MM.1S (cell line): ENCODE results near the gene IFIT1B.

ENCODE experiments used
- DNase-seq: peaks from one replicate; pipeline ENCODE4 v3.0.0-alpha.2; 2015
- H2AFZ ChIP-seq: fragments of 300-600 bp; sonication (generic); 2 replicates; pipeline ENCODE4 v1.6.0; 2016; ENCODE audit warnings: antibody characterized with exemption, low read length
- H3F3A ChIP-seq: fragments of 300-600 bp; sonication (generic); 2 replicates; pipeline ENCODE4 v1.6.1; 2016; ENCODE audit warnings: mild to moderate bottlenecking, antibody characterized with exemption, low read length, moderate library complexity, mixed read lengths; ENCODE audit not compliant: insufficient read depth
- H3K27ac ChIP-seq: fragments of 300-600 bp; sonication (generic); 2 replicates; pipeline ENCODE4 v1.5.1; 2016; ENCODE audit warnings: mild to moderate bottlenecking, low read length
- H3K27me3 ChIP-seq: fragments of 300-600 bp; sonication (generic); replicated peaks from 2 replicates; pipeline ENCODE4 v1.6.0; 2016; ENCODE audit warnings: low read length; ENCODE audit not compliant: insufficient read depth
- H3K36me3 ChIP-seq: fragments of 300-600 bp; sonication (generic); replicated peaks from 2 replicates; pipeline ENCODE4 v1.6.1; 2016; ENCODE audit warnings: mild to moderate bottlenecking, low read length, mixed read lengths; ENCODE audit not compliant: insufficient read depth
- H3K4me1 ChIP-seq: fragments of 300-600 bp; sonication (generic); 2 replicates; pipeline ENCODE4 v1.6.1; 2016; ENCODE audit warnings: low read length, mixed read lengths
- H3K4me2 ChIP-seq: fragments of 300-600 bp; sonication (generic); 2 replicates; pipeline ENCODE4 v1.6.0; 2016; ENCODE audit warnings: low read depth, low read length
- H3K4me3 ChIP-seq: fragments of 300-600 bp; sonication (generic); 2 replicates; pipeline ENCODE4 v1.5.1; 2016; ENCODE audit warnings: low read length, mixed read lengths
- H3K79me2 ChIP-seq: fragments of 300-600 bp; sonication (generic); 2 replicates; pipeline ENCODE4 v1.6.1; 2016; ENCODE audit warnings: mixed run types, low read length, mixed read lengths
- H3K9ac ChIP-seq: fragments of 300-600 bp; sonication (generic); 2 replicates; pipeline ENCODE4 v1.6.1; 2016; ENCODE audit warnings: low read length, mixed read lengths
- H3K9me2 ChIP-seq: fragments of 300-600 bp; sonication (generic); replicated peaks from 2 replicates; pipeline ENCODE4 v1.6.1; 2016; ENCODE audit warnings: mild to moderate bottlenecking, low read length, mixed read lengths; ENCODE audit not compliant: insufficient read depth
- H3K9me3 ChIP-seq: fragments of 300-600 bp; sonication (generic); replicated peaks from 2 replicates; pipeline ENCODE4 v1.6.1; 2016; ENCODE audit warnings: mild to moderate bottlenecking, low read length, mixed read lengths; ENCODE audit not compliant: insufficient read depth
- H4K20me1 ChIP-seq: fragments of 300-600 bp; sonication (generic); 2 replicates; pipeline ENCODE4 v1.6.1; 2016; ENCODE audit warnings: mild to moderate bottlenecking, low read length, moderate library complexity, mixed read lengths; ENCODE audit not compliant: insufficient read depth
- CTCF ChIP-seq: fragments of 300-600 bp; sonication (generic); IDR thresholded peaks from 2 replicates; pipeline ENCODE4 v1.5.1; 2016; ENCODE audit warnings: antibody characterized with exemption, low read length, mixed read lengths
- EZH2 ChIP-seq: fragments of 300-600 bp; sonication (generic); optimal IDR thresholded peaks from 2 replicates; pipeline ENCODE3; 2017; ENCODE audit warnings: low read depth, mild to moderate bottlenecking, antibody characterized with exemption, low read length, mixed read lengths
- EZH2phosphoT487 ChIP-seq: fragments of 300-600 bp; sonication (generic); IDR thresholded peaks from 2 replicates; pipeline ENCODE4 v1.6.1; 2018; ENCODE audit warnings: antibody characterized with exemption, low read length

Gene IFIT1B

GRCh38 chr10:89339875-89340274, 38.0 kb upstream of the IFIT1B start:
- no peak overlapping the region for H3K27ac ChIP-seq

GRCh38 chr10:89341649-89342048, 36.2 kb upstream of the IFIT1B start:
- no peaks in the 10 kb centered on the region for H3K9me2 ChIP-seq
- TF ChIP-seq EZH2phosphoT487 (no peak), CTCF (no peak), EZH2 (no peak)
- no peaks in the 10 kb centered on the region for H3K9me3 ChIP-seq
- no peak overlapping the region for H3K27ac ChIP-seq
- H2AFZ ChIP-seq, result no peak overlapping the region
- H4K20me1 ChIP-seq, result no peaks in the 10 kb centered on the region
- no peaks in the 10 kb centered on the region for H3K27me3 ChIP-seq
- no peak overlapping the region for H3K4me2 ChIP-seq
- DNase-seq, result no peak
- no peaks in the 10 kb centered on the region for H3K36me3 ChIP-seq
- no peaks in the 10 kb centered on the region for H3F3A ChIP-seq
- no peaks in the 10 kb centered on the region for H3K79me2 ChIP-seq
- H3K4me3 ChIP-seq, result no peak overlapping the region
- H3K4me1 ChIP-seq, result no peaks in the 10 kb centered on the region
- no peak overlapping the region for H3K9ac ChIP-seq

More at GRCh38 chr10:89339875-89340274, 38.0 kb upstream of the IFIT1B start:
- DNase-seq, result no peak
- no peaks in the 10 kb centered on the region for H3F3A ChIP-seq
- peaks cover 6% of the 10 kb centered on the region for H3K4me1 ChIP-seq
- no peaks in the 10 kb centered on the region for H3K9me3 ChIP-seq
- H3K9me2 ChIP-seq, result no peaks in the 10 kb centered on the region
- TF ChIP-seq CTCF (no peak), EZH2 (no peak), EZH2phosphoT487 (no peak)
- H3K4me3 ChIP-seq, result no peak overlapping the region
- H3K27me3 ChIP-seq, result no peaks in the 10 kb centered on the region
- no peak overlapping the region for H2AFZ ChIP-seq
- no peak overlapping the region for H3K9ac ChIP-seq
- H3K36me3 ChIP-seq, result no peaks in the 10 kb centered on the region
- no peaks in the 10 kb centered on the region for H4K20me1 ChIP-seq
- H3K79me2 ChIP-seq, result no peaks in the 10 kb centered on the region
- no peak overlapping the region for H3K4me2 ChIP-seq

GRCh38 chr10:89342206-89342958, 35.5 kb upstream of the IFIT1B start:
- H4K20me1 ChIP-seq, result no peaks in the 10 kb centered on the region
- no peak overlapping the region for H3K4me3 ChIP-seq
- H3K4me2 ChIP-seq, result no peak overlapping the region
- H3K27ac ChIP-seq, result no peak overlapping the region
- DNase-seq, result no peak
- H3K9me2 ChIP-seq, result no peaks in the 10 kb centered on the region
- H3K79me2 ChIP-seq, result no peaks in the 10 kb centered on the region
- H3K27me3 ChIP-seq, result no peaks in the 10 kb centered on the region
- no peaks in the 10 kb centered on the region for H3K4me1 ChIP-seq
- TF ChIP-seq EZH2phosphoT487 (no peak), EZH2 (no peak), CTCF (no peak)
- no peak overlapping the region for H3K9ac ChIP-seq
- no peak overlapping the region for H2AFZ ChIP-seq
- no peaks in the 10 kb centered on the region for H3F3A ChIP-seq
- H3K9me3 ChIP-seq, result no peaks in the 10 kb centered on the region
- H3K36me3 ChIP-seq, result no peaks in the 10 kb centered on the region
